GM18519 (cell line): ENCODE results near the gene FOXJ2.
"Not testable (repeated sequence)": the region's sequence is repeated elsewhere in the genome, so short reads cannot be mapped to it uniquely, and the experiment has no call there.

Experiments used
- ATAC-seq: cut with Tn5 transposase; IDR thresholded peaks from one replicate; pipeline ENCODE4 v1.9.1; 2021; ENCODE audit warnings: mild to moderate bottlenecking, moderate library complexity; ENCODE audit not compliant: unreplicated experiment, low FRiP score

Gene FOXJ2

DNA sequence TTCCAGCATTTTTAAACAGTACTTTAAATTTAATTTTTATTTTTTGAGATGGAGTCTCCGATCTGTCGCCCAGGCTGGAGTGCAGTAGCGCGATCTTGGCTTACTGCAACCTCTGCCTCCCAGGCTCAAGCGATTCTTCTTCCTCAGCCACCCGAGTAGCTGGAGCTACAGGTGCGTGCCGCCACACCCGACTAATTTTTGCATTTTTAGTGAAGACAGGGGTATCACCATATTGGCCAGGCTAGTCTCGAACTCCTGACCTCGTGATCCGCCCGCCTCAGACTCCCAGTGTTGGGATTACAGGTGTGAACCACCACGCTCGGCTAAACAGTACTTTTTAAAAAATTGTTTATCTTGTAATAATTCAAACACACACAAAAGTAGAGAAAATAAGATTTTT, 4.2 kb upstream of the FOXJ2 start:
- no peak for ATAC-seq

DNA sequence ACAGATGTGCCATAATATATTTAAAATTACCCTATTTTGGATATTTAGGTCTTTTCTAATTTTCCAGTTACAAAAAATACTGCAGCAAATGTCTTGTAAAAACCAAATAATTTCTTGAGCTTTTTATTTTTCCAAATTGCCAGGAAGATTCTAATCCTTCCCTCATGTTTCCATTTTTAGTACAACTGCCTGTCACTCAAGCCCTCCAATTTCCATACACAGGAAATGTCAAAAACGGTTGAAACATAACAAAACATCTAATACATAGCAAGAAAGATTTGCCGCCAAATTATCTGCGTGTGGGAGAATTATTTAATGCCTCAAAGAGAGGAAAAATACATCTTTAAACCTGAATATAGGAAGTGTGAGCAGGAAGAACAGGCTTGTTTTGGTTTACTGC, 2.3 kb upstream of the FOXJ2 start:
- ATAC-seq, result no peak

DNA sequence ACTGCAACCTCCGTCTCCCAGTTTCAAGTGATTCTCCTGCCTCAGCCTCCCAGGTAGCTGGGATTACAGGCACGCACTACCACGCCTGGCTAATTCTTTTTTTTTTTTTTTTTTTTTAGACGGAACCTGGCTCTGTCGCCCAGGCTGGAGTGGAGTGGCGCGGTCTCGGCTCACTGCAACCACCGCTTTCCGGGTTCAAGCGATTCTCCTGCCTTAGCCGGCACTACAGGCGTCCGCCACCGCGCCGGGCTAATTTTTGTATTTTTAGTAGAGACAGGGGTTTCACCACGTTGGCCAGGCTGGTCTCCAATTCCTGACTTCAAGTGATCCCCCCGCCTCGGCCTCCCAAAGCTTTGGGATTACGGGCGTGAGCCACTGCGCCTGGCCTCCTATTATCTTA, 1.5 kb upstream of the FOXJ2 start:
- not testable (repeated sequence) for ATAC-seq

DNA sequence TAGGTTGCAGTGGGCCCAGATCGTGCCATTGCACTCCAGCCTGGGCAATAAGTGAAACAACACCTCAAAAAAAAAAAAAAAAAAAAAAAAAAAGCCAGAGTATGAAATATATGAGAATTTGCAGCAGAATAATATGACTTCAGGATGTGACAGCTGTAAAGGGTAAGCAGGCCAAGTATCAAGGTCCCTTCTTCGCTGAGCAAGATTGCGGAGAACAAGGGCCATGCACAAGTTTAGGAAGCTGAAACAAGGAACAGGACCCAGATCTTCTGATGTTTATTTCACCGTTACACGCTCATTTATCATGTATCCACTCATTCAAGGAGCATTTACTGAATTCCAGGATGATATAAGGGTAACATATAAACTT, 659 bp upstream of the FOXJ2 start:
- ATAC-seq, result no peak

DNA sequence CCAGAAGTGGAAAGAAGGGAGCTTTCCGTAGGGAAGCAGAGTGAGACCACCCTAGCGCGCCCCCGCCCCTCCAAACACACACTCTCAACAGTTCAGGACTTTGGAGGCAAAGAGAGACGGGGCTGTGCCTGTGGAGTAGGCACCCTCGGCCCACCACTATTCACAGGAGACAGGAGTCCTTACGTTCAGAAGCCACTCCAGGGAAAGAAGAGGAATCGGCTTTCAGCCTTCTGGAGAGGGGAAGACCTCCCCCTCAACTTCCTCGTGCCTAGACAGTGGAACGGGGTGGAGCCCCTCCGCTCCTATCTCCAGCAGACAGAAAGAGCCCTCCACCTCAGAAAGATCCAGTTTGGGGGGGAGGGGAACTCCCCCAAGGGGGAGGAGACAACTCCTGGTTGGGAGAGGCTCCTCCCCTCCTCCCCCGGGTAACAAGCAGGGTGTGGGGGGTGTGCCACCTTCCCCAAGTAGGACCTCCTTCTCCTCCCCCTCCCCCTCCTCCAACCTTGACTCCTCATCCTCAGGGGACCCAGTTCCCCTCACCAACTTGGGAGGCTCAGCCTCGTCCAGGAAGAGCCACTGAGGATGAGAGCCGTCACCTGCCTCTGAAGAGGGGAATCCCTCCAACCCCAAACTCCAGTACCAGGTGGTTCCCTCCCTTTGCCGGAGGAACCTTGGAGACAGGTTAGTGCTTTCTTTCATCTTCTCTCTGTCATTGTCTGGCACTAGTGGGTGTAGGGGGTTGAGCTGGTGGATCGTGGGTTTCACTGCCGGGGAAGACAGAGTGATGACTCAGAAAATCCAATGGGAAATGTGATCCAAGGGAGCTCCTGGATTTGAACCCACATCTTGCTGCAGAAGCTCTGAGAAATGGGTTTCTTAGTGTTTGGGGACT, 883 bp downstream of the FOXJ2 start:
- ATAC-seq, result no peak

GRCh38 chr12:8034802-8035201, 2.3 kb downstream of the FOXJ2 start:
- no peak for ATAC-seq

- no peak for ATAC-seq
Observed at GRCh38 chr12:8035440-8036010, 3.0 kb downstream of the FOXJ2 start.

DNA sequence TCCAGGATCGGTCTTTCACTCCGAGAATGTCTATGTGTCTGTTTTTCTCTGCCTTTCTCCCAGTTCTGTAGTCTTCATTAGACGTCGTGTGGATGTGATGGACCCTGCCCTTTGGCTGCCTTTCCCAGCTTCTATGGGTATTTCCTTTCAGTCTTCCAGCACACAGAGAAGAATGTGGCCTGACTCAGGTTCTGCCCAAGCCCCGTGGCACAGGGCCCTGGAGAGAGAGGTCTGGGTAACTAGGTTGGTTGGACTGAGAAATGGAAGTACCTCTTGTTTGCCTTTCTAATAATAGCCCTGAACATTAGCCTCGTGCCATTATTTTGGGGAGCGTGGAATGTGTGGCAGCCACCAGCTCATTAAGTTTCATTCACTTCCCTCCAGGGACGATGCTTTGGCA, 3.8 kb downstream of the FOXJ2 start:
- no peak for ATAC-seq

GRCh38 chr12:8037046-8037663, 4.6 kb downstream of the FOXJ2 start:
- ATAC-seq, result no peak

- ATAC-seq, result no peak
Observed at GRCh38 chr12:8037947-8038346, 5.4 kb downstream of the FOXJ2 start.

GRCh38 chr12:8038659-8039114, 6.2 kb downstream of the FOXJ2 start:
- ATAC-seq, result no peak

GRCh38 chr12:8040791-8041190, 8.3 kb downstream of the FOXJ2 start:
- no peak for ATAC-seq

DNA sequence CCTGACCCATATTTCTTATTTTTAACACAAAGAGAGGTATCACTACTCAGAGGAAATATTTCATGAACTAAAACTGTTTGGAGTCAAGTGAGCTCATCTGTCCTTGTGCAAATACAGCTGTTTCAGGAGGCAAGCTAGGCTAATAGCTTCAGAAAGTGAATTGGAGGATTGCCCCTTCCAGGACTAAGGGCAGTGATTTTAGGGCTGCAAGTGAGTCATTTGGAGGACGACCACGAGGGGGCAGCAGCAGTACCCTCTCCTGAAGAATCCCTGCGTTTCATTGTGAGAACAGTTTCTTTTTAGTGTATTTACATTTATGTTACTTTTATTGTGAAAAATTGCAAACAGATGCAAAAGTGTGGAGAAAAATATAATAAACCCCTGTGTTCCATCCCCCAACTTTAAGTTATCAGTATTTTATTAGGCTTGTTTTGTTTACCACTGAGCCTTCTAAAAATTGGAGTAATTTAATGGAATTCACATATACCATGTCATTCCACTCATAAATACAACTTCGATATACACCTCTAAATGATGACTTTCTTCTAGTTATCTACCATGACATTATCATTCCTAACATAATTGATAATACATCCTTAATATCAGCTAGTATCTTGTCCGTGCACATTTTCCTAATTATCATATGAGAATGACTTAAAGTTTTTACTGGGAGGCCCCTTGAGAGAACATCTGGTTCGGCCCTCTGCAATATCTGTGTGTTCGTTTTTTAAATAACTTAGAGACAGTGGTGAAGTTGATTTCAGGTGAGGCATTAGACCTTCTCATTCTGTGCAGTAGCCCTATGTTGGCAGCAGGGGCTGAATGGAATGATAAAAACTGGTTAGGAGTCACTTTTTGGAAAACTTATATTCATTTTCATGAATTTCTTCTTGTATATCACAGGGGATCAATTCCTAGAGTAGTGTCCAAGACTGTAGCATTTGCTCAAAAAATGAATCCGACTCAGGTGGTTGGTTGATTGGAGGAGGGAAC, 13.7 kb downstream of the FOXJ2 start:
- ATAC-seq, result no peak

- no peak for ATAC-seq
Observed at GRCh38 chr12:8047842-8048241, 15.3 kb downstream of the FOXJ2 start.

DNA sequence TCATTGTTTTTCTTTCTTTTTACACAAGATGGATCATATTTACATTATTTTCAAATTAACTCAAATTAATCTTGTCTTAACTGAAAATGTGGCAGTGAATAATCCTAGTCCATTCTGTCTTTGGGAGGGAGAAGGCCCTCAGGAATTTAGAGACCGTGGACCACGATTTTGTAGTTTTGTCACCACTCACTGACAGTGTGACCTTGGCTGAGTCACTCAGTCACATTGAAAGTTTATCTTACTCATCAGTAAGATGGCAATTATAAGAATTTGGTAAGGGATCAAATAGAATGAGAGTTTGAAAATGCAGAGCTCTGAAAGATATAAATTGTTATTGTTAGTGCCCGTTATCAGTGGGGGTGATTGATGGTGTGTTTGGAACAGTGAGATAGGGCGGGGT, 16.4 kb downstream of the FOXJ2 start:
- no peak for ATAC-seq

DNA sequence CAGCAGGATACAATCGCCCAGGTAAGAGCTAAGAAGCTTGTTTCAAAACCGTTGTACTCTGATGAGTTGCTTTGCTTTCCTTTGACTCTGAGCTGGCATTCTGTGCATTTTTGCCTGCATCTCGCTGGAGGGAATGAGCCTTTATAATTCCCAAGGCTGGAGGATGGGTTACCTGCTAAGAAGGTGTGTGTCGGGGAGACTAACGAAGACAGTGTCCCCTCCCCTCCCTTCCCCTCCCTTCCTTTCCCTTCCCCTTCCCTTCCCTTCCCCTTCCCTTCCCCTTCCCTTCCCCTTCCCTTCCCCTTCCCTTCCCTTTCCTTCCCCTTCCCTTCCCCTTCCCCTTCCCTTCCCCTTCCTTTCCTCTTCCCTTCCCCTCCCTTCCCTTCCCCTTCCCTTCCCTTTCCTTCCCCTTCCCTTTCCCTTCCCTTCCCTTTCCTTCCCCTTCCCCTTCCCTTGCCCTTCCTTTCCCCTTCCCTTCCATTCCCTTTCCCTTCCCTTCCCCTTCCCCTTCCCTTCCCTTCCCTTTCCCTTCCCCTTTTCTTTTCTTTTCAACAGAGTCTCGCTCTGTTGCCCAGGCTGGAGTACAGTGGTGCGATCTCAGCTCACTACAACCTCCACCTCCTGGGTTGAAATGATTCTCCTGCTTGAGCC, 18.2 kb downstream of the FOXJ2 start:
- no peak for ATAC-seq

DNA sequence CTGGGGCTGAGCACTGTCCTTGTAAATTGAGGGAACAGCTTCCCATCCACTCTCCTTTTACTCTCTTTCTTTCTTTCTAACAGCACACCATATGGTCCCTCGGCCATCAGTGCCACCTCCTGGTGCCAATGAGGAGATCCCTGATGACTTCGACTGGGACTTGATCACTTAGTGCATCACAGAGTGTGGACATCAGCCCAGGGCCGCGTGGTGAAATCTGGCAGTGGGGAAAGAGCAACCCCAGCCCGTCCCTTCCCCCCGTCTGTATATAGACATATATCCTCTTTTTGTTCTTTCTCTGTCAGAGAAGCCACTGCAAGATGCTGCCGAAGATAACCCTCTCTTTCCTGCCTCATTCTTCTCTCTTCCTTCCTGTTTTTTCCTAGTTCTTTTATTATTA, 20.2 kb downstream of the FOXJ2 start:
- ATAC-seq, result no peak

DNA sequence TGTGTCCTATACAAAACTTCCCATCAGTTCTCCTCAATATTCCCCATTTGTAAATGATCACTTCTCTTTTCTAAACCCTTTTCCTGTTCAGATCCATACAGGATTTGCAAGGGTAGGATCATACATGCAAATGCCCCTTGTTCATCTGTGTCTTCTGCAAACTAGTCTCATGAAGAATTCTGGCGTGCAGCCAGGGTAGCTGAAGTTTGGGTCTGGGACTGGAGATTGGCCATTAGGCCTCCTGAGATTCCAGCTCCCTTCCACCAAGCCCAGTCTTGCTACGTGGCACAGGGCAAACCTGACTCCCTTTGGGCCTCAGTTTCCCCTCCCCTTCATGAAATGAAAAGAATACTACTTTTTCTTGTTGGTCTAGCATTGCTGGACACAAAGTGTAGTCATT, 22.3 kb downstream of the FOXJ2 start:
- ATAC-seq, result no peak

DNA sequence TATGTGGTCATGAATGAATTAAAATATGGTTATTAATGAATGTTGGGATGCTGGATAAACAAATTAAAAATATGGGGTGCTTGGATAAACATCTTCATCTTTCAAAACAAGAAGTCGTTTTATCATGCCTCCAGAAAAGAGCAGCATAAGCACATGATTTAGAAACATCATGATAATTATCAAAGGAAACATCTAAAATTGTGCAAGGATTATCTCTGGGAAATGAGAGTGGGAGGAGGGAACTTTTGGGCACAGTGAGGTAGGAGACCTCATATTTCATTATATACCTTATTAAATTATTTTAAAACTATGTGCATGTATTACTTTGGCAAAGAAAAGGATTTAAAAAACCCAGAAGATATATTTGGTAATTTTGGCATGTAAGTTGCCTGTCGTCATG, 24.8 kb downstream of the FOXJ2 start:
- no peak for ATAC-seq

- ATAC-seq, result no peak
Observed at GRCh38 chr12:8057839-8058238, 25.3 kb downstream of the FOXJ2 start.
